ENCODE results near the gene CHST10. TPM values are rescaled to one million over a fixed set of nuclear protein-coding genes. Genes with fewer than 3 reads are reported as not detected.

The CHST10 gene
- total RNA-seq, 4 donors from 2014 or later, result 1.7 to 5.6 (median 2.4) TPM

DNA sequence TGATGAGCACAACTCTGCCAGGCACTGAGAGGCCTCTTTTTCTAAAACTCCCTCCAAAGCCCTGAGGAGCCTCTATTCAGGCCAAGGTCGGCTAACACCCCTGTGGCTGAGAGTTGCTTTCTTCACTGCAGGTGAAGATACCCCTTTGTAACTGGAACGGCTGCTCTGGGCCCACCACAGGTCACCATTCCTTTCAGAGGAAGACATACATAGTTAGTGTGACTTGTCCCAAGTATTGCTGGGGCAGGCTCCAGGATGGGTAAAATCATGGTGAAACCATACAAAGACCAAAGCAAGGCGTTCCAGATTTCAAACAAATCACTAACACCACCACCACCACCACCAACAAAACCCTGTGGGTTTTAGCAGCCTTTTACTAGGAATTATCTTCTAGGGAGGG lies 36.8 kb downstream of the CHST10 start:
- TF ChIP-seq, protein P1, sequence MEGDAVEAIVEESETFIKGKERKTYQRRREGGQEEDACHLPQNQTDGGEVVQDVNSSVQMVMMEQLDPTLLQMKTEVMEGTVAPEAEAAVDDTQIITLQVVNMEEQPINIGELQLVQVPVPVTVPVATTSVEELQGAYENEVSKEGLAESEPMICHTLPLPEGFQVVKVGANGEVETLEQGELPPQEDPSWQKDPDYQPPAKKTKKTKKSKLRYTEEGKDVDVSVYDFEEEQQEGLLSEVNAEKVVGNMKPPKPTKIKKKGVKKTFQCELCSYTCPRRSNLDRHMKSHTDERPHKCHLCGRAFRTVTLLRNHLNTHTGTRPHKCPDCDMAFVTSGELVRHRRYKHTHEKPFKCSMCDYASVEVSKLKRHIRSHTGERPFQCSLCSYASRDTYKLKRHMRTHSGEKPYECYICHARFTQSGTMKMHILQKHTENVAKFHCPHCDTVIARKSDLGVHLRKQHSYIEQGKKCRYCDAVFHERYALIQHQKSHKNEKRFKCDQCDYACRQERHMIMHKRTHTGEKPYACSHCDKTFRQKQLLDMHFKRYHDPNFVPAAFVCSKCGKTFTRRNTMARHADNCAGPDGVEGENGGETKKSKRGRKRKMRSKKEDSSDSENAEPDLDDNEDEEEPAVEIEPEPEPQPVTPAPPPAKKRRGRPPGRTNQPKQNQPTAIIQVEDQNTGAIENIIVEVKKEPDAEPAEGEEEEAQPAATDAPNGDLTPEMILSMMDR (IDR thresholded peaks at IDR 0.05; ENCODE audit: low read depth), result no peak

DNA sequence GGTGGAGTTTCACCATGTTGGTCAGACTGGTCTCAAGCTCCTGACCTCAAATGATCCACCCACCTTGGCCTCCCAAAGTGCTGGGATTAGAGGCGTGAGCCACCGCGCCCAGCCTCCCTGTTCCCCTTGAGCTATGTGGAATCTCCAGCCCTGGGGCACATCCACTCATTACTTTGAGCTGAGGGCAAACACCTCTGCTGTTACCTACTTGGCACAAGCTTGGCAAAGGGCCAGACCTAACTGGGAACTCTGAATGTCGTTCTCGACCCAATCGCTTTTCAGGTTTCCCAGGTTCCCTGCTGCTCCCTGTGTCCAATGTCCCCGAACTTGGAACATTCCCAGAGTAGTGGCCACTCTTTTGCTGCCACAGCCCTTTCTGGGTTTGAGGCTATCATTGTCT lies 40.6 kb downstream of the CHST10 start:
- TF ChIP-seq, protein P1 (IDR thresholded peaks at IDR 0.05; ENCODE audit: low read depth), result no peak

DNA sequence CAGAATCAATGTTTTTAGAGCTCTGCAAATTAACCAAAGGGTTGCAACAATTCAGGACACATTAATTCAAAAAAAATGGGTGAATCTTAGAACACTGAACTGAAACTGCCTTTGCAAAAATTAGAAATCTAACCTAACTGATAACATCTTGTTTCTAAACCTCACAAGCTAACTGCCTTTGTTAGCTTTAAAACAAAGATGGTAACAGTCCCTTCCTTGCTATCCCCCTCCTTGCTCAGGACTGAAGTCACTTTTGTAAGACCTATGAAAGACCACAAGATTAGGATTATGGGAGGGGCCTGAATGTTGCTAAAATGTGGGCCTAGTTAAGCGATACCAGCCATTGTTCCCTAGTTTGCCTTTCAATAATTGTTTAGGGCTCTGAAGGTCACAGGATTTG lies 50.3 kb downstream of the CHST10 start:
- TF ChIP-seq, protein P1 (IDR thresholded peaks at IDR 0.05; ENCODE audit: low read depth), result no peak

DNA sequence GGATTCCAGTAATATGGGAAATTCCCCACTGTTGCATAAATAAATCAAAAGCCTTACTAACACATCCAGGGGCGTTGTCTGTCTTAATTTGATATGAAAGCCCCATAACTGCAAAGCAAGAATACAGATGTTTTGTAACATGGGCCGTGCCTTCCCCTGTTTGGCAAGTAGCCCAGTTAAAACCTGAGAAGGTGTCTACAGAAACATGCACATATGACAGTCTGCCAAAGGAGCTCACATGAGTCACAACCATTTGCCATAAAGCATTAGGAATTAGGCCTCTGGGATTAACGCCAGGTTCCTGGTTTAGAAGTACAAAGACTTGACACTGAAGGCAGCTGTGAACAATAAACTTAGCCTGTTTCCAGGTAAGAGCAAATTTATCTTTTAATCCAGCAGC lies 52.0 kb downstream of the CHST10 start:
- TF ChIP-seq, protein P1 (IDR thresholded peaks at IDR 0.05; ENCODE audit: low read depth), result no peak

DNA sequence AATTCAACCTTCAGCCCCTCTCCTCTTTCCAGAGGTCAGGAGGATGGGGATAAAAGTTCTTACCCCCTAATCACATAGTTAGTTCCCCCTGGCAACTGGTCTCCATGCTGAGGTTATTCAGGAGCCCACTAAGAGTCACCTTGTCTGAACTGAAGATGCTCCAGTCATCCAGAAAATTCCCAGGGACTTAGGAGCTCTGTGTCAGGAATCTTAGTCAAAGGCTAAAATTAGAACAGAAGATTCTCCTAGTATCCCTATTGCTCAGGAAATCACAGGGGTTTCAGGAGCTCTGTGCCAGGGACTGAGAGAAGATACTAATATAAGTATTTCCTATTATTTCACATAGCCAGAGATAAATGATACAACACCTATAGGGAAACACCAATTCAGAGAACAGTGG lies 57.9 kb downstream of the CHST10 start:
- TF ChIP-seq, protein P1 (IDR thresholded peaks at IDR 0.05; ENCODE audit: low read depth), result no peak

DNA sequence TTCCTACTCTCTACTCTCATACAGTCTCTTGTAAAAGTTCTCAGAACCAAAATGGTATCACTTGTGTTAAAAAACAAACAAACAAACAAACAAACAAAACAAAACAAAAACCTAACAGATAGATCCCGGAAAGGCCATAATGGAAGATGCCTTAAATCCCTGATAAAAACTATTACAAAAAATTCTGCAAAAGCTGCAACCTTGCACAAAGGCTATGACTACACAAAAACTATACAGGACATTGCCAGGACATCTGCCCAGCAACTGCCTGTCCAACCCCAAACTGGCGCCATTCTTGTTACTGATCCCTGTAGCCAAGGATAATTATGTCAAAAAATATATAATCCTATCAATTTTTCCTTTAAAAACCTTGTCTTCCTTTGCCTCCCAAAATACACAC lies 58.9 kb downstream of the CHST10 start:
- TF ChIP-seq, protein P1 (IDR thresholded peaks at IDR 0.05; ENCODE audit: low read depth), result no peak

DNA sequence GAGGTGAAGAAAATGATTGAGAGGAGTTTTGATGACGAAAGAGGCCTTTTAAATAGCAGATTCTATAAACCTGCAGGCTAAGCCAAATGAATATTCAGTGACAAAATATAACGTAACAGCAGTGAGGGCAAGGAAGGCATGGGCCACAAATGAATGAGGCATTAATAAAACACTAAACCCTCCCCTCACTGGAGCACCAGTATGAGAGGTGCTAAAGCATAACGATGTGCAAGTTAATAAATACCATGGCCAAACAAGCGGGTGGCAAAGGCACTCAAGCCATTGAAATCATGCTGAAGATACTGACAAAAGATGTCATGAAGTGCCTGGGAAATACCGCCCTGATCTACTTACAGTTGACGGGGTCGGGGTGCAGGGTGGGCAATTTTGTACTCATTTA lies 64.9 kb downstream of the CHST10 start:
- TF ChIP-seq, protein P1 (IDR thresholded peaks at IDR 0.05; ENCODE audit: low read depth), result no peak

Data from subcutaneous adipose tissue (tissue), 4 donors.